Natural killer cell treated with Interleukin-12 subunit alpha and Interleukin-12 subunit beta and Interleukin-15 and Interleukin-18, amount 100 ng/mL, for 72 hours (primary cell): ENCODE data around the gene C6orf132. TPM values are rescaled to one million over a fixed set of nuclear protein-coding genes. Genes with fewer than 3 reads are reported as not detected.
A peak's percentile ranks its signal among the peaks of the same experiment; 100 is the strongest.

Source experiments
- ATAC-seq, 2 donors: fragments of 150-1000 bp; cut with Tn5 transposase in 1 of 2; sonication (Bioruptor Pico), chemical (Tn5 transposase) in 1 of 2; 2 replicates each; pipeline ENCODE4 v1.10.0; 2021
- DNase-seq: peaks from one replicate; pipeline ENCODE4 v3.0.0; 2022; ENCODE audit warnings: low spot score
- H3K27ac Mint-ChIP-seq, 2 donors: 1 replicate in 1 of 2; 2 replicates in 1 of 2; pipeline ENCODE4 v1.8.0; 2022; ENCODE audit warnings: mixed read lengths in 2 of 2, mild to moderate bottlenecking in 1 of 2, moderate library complexity in 1 of 2
- H3K27me3 Mint-ChIP-seq, 2 donors: 1 replicate in 1 of 2; 2 replicates in 1 of 2; pipeline ENCODE4 v1.8.0; 2022; ENCODE audit warnings: mixed read lengths in 2 of 2
- H3K36me3 Mint-ChIP-seq: one replicate; pipeline ENCODE4 v1.8.0; 2022; ENCODE audit warnings: mixed read lengths
- H3K4me1 Mint-ChIP-seq, 2 donors: 1 replicate in 1 of 2; 2 replicates in 1 of 2; pipeline ENCODE4 v1.8.0; 2022; ENCODE audit warnings: low read depth in 2 of 2, mixed read lengths in 2 of 2, mild to moderate bottlenecking in 1 of 2
- H3K4me3 Mint-ChIP-seq: one replicate; pipeline ENCODE4 v1.8.0; 2022; ENCODE audit warnings: mixed read lengths
- H3K9me3 Mint-ChIP-seq: 2 replicates; pipeline ENCODE4 v1.8.0; 2022; ENCODE audit warnings: mixed read lengths
- total RNA-seq, 2 donors: library from RNA; stranded (reverse); gene quantifications; one replicate each; pipeline ENCODE4 v1.2.3, GENCODE V29; 2022

The C6orf132 gene
- total RNA-seq, 2 donors from 2014 or later: 0.17 to 0.42 TPM

GRCh38 chr6:42079941-42080464 lies 62.4 kb downstream of the C6orf132 start:
- peaks cover 0 to 4% of the 10 kb centered on the region in 2 donors for H3K4me1 Mint-ChIP-seq
- no peak overlapping the region for H3K4me3 Mint-ChIP-seq
- no peaks in the 10 kb centered on the region for H3K27me3 Mint-ChIP-seq
- DNase-seq: no peak
- no peaks in the 10 kb centered on the region for H3K36me3 Mint-ChIP-seq
- ATAC-seq: no peak
- no peaks in the 10 kb centered on the region for H3K9me3 Mint-ChIP-seq
- H3K27ac Mint-ChIP-seq: no peak overlapping the region

- H3K27ac Mint-ChIP-seq: no peak overlapping the region
These were observed 64.0 kb downstream of the C6orf132 start for GRCh38 chr6:42078386-42078785.

GRCh38 chr6:42075159-42075838 lies 67.1 kb downstream of the C6orf132 start:
- Mint-ChIP-seq H3K9me3 (no peaks in the 10 kb centered on the region), H3K27ac (no peak overlapping the region), H3K4me3 (no peak overlapping the region), H3K36me3 (peaks cover 11% of the 10 kb centered on the region), H3K27me3 (no peaks in the 10 kb centered on the region), H3K4me1 (peaks cover 3 to 11% of the 10 kb centered on the region in 2 donors)
- DNase-seq (no peak), ATAC-seq (peak in 1 of 2 donors; percentile 28)

More at GRCh38 chr6:42078386-42078785, 64.0 kb downstream of the C6orf132 start:
- ATAC-seq (no peak), DNase-seq (no peak)
- Mint-ChIP-seq H3K9me3 (no peaks in the 10 kb centered on the region), H3K4me3 (no peak overlapping the region), H3K36me3 (peaks cover 8% of the 10 kb centered on the region), H3K27me3 (no peaks in the 10 kb centered on the region), H3K4me1 (peaks cover under 1 to 9% of the 10 kb centered on the region in 2 donors)

- DNase-seq: no peak
- H3K27me3 Mint-ChIP-seq: no peaks in the 10 kb centered on the region
- H3K4me1 Mint-ChIP-seq: peaks cover 3 to 11% of the 10 kb centered on the region in 2 donors
- peaks cover 11% of the 10 kb centered on the region for H3K36me3 Mint-ChIP-seq
- H3K9me3 Mint-ChIP-seq: no peaks in the 10 kb centered on the region
- no peak for ATAC-seq
- H3K4me3 Mint-ChIP-seq: no peak overlapping the region
- peak overlapping the region; percentile 13 to 66 for H3K27ac Mint-ChIP-seq
These were observed 69.1 kb downstream of the C6orf132 start for GRCh38 chr6:42073287-42073686.

- Mint-ChIP-seq H3K27me3 (no peaks in the 10 kb centered on the region), H3K36me3 (peaks cover 11% of the 10 kb centered on the region), H3K4me3 (no peak overlapping the region), H3K27ac (no peak overlapping the region), H3K4me1 (peaks cover 3 to 11% of the 10 kb centered on the region in 2 donors), H3K9me3 (no peaks in the 10 kb centered on the region)
- no peak for ATAC-seq
- DNase-seq: no peak
These were observed 70.4 kb downstream of the C6orf132 start for GRCh38 chr6:42071881-42072583.

GRCh38 chr6:42068872-42069522 lies 73.4 kb downstream of the C6orf132 start:
- peaks cover 9% of the 10 kb centered on the region for H3K36me3 Mint-ChIP-seq
- DNase-seq (no peak), ATAC-seq (no peak)
- no peak overlapping the region for H3K27ac Mint-ChIP-seq
- no peaks in the 10 kb centered on the region for H3K9me3 Mint-ChIP-seq
- H3K4me3 Mint-ChIP-seq: no peak overlapping the region
- H3K4me1 Mint-ChIP-seq: peaks cover 3 to 9% of the 10 kb centered on the region in 2 donors
- no peaks in the 10 kb centered on the region for H3K27me3 Mint-ChIP-seq

- H3K9me3 Mint-ChIP-seq: no peaks in the 10 kb centered on the region
- no peaks in the 10 kb centered on the region for H3K27me3 Mint-ChIP-seq
- DNase-seq: no peak
- H3K4me1 Mint-ChIP-seq: peaks cover under 1 to 1% of the 10 kb centered on the region in 2 donors
- H3K36me3 Mint-ChIP-seq: peaks cover 1% of the 10 kb centered on the region
- ATAC-seq: no peak
- H3K4me3 Mint-ChIP-seq: no peak overlapping the region
- H3K27ac Mint-ChIP-seq: no peak overlapping the region
These were observed 74.2 kb downstream of the C6orf132 start for GRCh38 chr6:42068173-42068572.

- no peak overlapping the region for H3K27ac Mint-ChIP-seq
- H3K4me3 Mint-ChIP-seq: no peak overlapping the region
- no peaks in the 10 kb centered on the region for H3K27me3 Mint-ChIP-seq
- no peak for DNase-seq
- no peaks in the 10 kb centered on the region for H3K4me1 Mint-ChIP-seq
- peaks cover 5% of the 10 kb centered on the region for H3K36me3 Mint-ChIP-seq
- ATAC-seq: no peak
- no peaks in the 10 kb centered on the region for H3K9me3 Mint-ChIP-seq
These were observed 76.2 kb downstream of the C6orf132 start for GRCh38 chr6:42066156-42066675.

GRCh38 chr6:42059743-42060142 lies 82.7 kb downstream of the C6orf132 start:
- Mint-ChIP-seq H3K9me3 (no peaks in the 10 kb centered on the region), H3K4me1 (no peaks in the 10 kb centered on the region), H3K27ac (no peak overlapping the region), H3K4me3 (no peak overlapping the region), H3K36me3 (peaks cover 31% of the 10 kb centered on the region), H3K27me3 (no peaks in the 10 kb centered on the region)
- ATAC-seq (no peak), DNase-seq (no peak)

GRCh38 chr6:42053601-42054000 lies 88.8 kb downstream of the C6orf132 start:
- H3K27ac Mint-ChIP-seq: no peak overlapping the region
- no peaks in the 10 kb centered on the region for H3K9me3 Mint-ChIP-seq
- H3K27me3 Mint-ChIP-seq: no peaks in the 10 kb centered on the region
- H3K4me1 Mint-ChIP-seq: peaks cover 19 to 21% of the 10 kb centered on the region in 2 donors
- H3K4me3 Mint-ChIP-seq: no peak overlapping the region
- H3K36me3 Mint-ChIP-seq: peaks cover 17% of the 10 kb centered on the region
- DNase-seq (no peak), ATAC-seq (no peak)

GRCh38 chr6:42051268-42051653 lies 91.2 kb downstream of the C6orf132 start:
- ATAC-seq: no peak
- peak overlapping the region; percentile 97 for H3K4me3 Mint-ChIP-seq
- DNase-seq: no peak
- H3K9me3 Mint-ChIP-seq: no peaks in the 10 kb centered on the region
- H3K27ac Mint-ChIP-seq: peak overlapping the region; percentile 89 to 91
- peaks cover 10% of the 10 kb centered on the region for H3K36me3 Mint-ChIP-seq
- peaks cover 35 to 40% of the 10 kb centered on the region in 2 donors for H3K4me1 Mint-ChIP-seq
- no peaks in the 10 kb centered on the region for H3K27me3 Mint-ChIP-seq
